Renal cortical epithelial cell (primary cell): Measurements from ENCODE around the gene ARHGEF28. TPM values are rescaled to one million over a fixed set of nuclear protein-coding genes. Genes with fewer than 3 reads are reported as not detected.

Experiments
- DNase-seq: peaks from one replicate; pipeline ENCODE4 v3.0.0-alpha.2; 2011; ENCODE audit warnings: low read depth
- total RNA-seq: library from RNA; depleted of rRNA; stranded (reverse); fragments of >200 nt; gene quantifications from 2 replicates; pipeline ENCODE4 v1.2.3, GENCODE V29; 2014

ARHGEF28 gene
- total RNA-seq, 1 donor from 2014 or later: 112 TPM

- DNase-seq: peak; percentile 87
Measured at GRCh38 chr5:73654171-73654811, 28.3 kb downstream of the ARHGEF28 start.

GRCh38 chr5:73654819-73655318, 28.9 kb downstream of the ARHGEF28 start:
- no peak for DNase-seq

- DNase-seq: no peak
Measured at GRCh38 chr5:73655521-73656160, 29.6 kb downstream of the ARHGEF28 start.

- DNase-seq: no peak
Measured at GRCh38 chr5:73661753-73662152, 35.8 kb downstream of the ARHGEF28 start.

- peak; percentile 19 for DNase-seq
Measured at GRCh38 chr5:73663161-73663859, 37.3 kb downstream of the ARHGEF28 start.

GRCh38 chr5:73663860-73664240, 37.9 kb downstream of the ARHGEF28 start:
- DNase-seq: peak; percentile 93

GRCh38 chr5:73664796-73665195, 38.8 kb downstream of the ARHGEF28 start:
- DNase-seq: no peak

GRCh38 chr5:73666891-73667290, 40.9 kb downstream of the ARHGEF28 start:
- no peak for DNase-seq

- no peak for DNase-seq
Measured at GRCh38 chr5:73668017-73668416, 42.0 kb downstream of the ARHGEF28 start.

- DNase-seq: peak; percentile 86
Measured at GRCh38 chr5:73668486-73669111, 42.6 kb downstream of the ARHGEF28 start.

GRCh38 chr5:73670731-73671130, 44.7 kb downstream of the ARHGEF28 start:
- no peak for DNase-seq

GRCh38 chr5:73672132-73672531, 46.1 kb downstream of the ARHGEF28 start:
- DNase-seq: no peak

- DNase-seq: peak; percentile 96
Measured at GRCh38 chr5:73673161-73673591, 47.2 kb downstream of the ARHGEF28 start.

GRCh38 chr5:73674669-73675004, 48.6 kb downstream of the ARHGEF28 start:
- DNase-seq: no peak

- DNase-seq: peak; percentile 54
Measured at GRCh38 chr5:73678322-73678740, 52.3 kb downstream of the ARHGEF28 start.

- no peak for DNase-seq
Measured at GRCh38 chr5:73678807-73679206, 52.8 kb downstream of the ARHGEF28 start.

- no peak for DNase-seq
Measured at GRCh38 chr5:73682176-73682575, 56.2 kb downstream of the ARHGEF28 start.

- no peak for DNase-seq
Measured at GRCh38 chr5:73684691-73685090, 58.7 kb downstream of the ARHGEF28 start.

GRCh38 chr5:73686912-73687311, 60.9 kb downstream of the ARHGEF28 start:
- no peak for DNase-seq

- DNase-seq: no peak
Measured at GRCh38 chr5:73687357-73687756, 61.4 kb downstream of the ARHGEF28 start.

- no peak for DNase-seq
Measured at GRCh38 chr5:73690015-73690414, 64.0 kb downstream of the ARHGEF28 start.

- no peak for DNase-seq
Measured at GRCh38 chr5:73691302-73692080, 65.5 kb downstream of the ARHGEF28 start.
